HepG2 (cell line): ENCODE results near the gene PIK3CB. TPM values are rescaled to one million over a fixed set of nuclear protein-coding genes. Genes with fewer than 3 reads are reported as not detected.

Source experiments
- GATA4 ChIP-seq: sonication (generic); IDR thresholded peaks from 2 replicates; pipeline ENCODE4 v1.6.1; 2016; ENCODE audit warnings: antibody characterized with exemption, low read depth, borderline replicate concordance
- KLF12 ChIP-seq: sonication (generic); formaldehyde crosslinking; IDR thresholded peaks from 2 replicates; pipeline ENCODE4 v1.4.0; 2020; ENCODE audit warnings: missing genetic modification reagents, borderline replicate concordance
- PHB2 ChIP-seq: fragments of 450-650 bp; IDR thresholded peaks from 2 replicates; pipeline ENCODE4 v1.6.1; 2018; ENCODE audit not compliant: partially characterized antibody
- PRMT3 ChIP-seq: sonication (generic); formaldehyde crosslinking; IDR thresholded peaks from 2 replicates; pipeline ENCODE4 v1.8.1; 2022; ENCODE audit warnings: low read depth, mild to moderate bottlenecking, moderate library complexity, missing genetic modification reagents, borderline replicate concordance
- ZNF513 ChIP-seq: sonication (generic); formaldehyde crosslinking; conservative IDR thresholded peaks from 2 replicates; pipeline ENCODE4 v1.5.0; 2020; ENCODE audit warnings: missing genetic modification reagents
- ZNF530 ChIP-seq: sonication (generic); formaldehyde crosslinking; IDR thresholded peaks from 2 replicates; pipeline ENCODE4 v1.5.0; 2020; ENCODE audit warnings: low read depth, mild to moderate bottlenecking, missing genetic modification reagents
- polyA plus RNA-seq, 8 experiments: library from polyadenylated mRNA; depleted of rRNA in 3 of 8; stranded (reverse) in 7 of 8; unstranded in 1 of 8; fragments of >200 nt; fragmentation: Illumina TruSeq in 4 of 8; extraction: Trizol in 4 of 8; gene quantifications; 2 replicates each; pipeline versions ENCODE4 v1.2.1 to v1.2.3, GENCODE V29; 2011 to 2016; ENCODE audit warnings: low read depth in 4 of 8, missing spikeins in 1 of 8, mixed read lengths in 1 of 8; ENCODE audit not compliant: insufficient read depth in 1 of 8
- total RNA-seq, 5 experiments: library from RNA; depleted of rRNA; stranded (reverse); fragments of >200 nt; fragmentation: Illumina TruSeq; extraction: Trizol; gene quantifications; 2 replicates each; pipeline ENCODE4 v1.2.3, GENCODE V29; 2016; ENCODE audit warnings: low read depth in 1 of 5
- TF ChIP-seq, protein P1 (sequence below): sonication (generic); formaldehyde crosslinking; IDR thresholded peaks from 2 replicates; pipeline ENCODE4 v1.8.1; 2022; ENCODE audit warnings: low read depth, mild to moderate bottlenecking, missing genetic modification reagents
- TF ChIP-seq, protein P2 (sequence below), 2 experiments: sonication (generic) in 1 of 2; formaldehyde crosslinking in 1 of 2; IDR thresholded peaks; 2 replicates each; pipeline versions ENCODE4 v1.4.0 to v1.6.1; 2016 to 2020; ENCODE audit warnings: borderline replicate concordance in 1 of 2, low read depth in 1 of 2, mild to moderate bottlenecking in 1 of 2, missing genetic modification reagents in 1 of 2
- TF ChIP-seq, protein P3 (sequence below), 2 experiments: IDR thresholded peaks; 2 replicates each; pipeline ENCODE4 v1.6.1; 2011 to 2012; ENCODE audit warnings: low read length in 2 of 2, borderline replicate concordance in 1 of 2, low read depth in 1 of 2, mild to moderate bottlenecking in 1 of 2, moderate library complexity in 1 of 2

Gene PIK3CB
- total and polyA plus RNA-seq, 2 of the 13 experiments (the other 11 are each of a cell fraction or from before 2014, with no cell fraction given) = 6.6 to 18.7 TPM

DNA sequence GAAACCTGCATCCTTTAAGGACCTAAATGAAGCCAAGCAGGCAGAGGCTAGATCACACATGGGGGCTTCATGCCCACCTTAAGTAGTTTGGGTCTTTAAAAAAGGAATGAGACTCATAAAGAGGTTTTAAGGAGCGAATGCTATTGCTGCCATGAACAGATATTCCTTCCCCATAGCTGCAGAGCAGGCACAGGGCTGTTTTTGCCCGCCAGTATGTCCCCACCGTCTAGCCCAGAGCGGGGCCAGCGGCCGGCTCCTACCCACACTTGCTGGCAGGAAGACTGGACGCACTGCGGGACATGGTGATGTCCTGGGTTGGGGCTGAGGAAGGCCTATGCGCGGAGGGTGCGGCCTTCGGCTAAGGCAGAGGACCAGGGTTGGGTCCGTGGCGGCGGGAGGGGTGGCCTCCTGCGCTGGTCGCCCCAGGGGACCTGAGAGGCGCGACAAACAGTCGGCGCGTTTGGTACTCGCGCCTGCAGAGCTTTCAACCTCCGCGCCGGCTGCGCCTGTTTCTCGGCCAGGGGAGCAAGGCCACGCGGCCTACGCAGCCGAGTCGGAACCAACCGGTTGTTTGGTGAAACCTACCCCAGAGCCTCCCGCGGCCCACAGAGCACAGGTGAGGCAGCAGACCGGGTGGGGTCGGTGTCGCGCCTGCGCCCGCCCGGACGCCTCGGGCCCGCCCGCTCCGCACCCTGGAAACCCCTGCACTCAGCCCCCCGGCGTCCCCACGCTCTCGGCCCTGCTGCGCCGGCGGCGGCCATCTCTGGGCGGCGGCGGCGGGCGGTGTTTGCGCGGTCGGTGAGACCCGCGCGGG is 226.2 kb downstream of the PIK3CB start, which contains the start of gene FAIM (continued):
- TF ChIP-seq, protein P1, sequence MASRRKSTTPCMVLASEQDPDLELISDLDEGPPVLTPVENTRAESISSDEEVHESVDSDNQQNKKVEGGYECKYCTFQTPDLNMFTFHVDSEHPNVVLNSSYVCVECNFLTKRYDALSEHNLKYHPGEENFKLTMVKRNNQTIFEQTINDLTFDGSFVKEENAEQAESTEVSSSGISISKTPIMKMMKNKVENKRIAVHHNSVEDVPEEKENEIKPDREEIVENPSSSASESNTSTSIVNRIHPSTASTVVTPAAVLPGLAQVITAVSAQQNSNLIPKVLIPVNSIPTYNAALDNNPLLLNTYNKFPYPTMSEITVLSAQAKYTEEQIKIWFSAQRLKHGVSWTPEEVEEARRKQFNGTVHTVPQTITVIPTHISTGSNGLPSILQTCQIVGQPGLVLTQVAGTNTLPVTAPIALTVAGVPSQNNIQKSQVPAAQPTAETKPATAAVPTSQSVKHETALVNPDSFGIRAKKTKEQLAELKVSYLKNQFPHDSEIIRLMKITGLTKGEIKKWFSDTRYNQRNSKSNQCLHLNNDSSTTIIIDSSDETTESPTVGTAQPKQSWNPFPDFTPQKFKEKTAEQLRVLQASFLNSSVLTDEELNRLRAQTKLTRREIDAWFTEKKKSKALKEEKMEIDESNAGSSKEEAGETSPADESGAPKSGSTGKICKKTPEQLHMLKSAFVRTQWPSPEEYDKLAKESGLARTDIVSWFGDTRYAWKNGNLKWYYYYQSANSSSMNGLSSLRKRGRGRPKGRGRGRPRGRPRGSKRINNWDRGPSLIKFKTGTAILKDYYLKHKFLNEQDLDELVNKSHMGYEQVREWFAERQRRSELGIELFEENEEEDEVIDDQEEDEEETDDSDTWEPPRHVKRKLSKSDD (CRISPR knock-in tag) = peak; percentile 68
- peak; percentile 80 for TF ChIP-seq KLF12
- TF ChIP-seq PHB2 = no peak
- no peak for TF ChIP-seq GATA4
- TF ChIP-seq ZNF513 (CRISPR knock-in tag) = 0 out of 2 replicates have a peak, but pooled peaks have one; percentile 31
- 0 out of 2 replicates have a peak, but pooled peaks have one; percentile 30 for TF ChIP-seq ZNF530 (CRISPR knock-in tag)
- TF ChIP-seq, protein P2, sequence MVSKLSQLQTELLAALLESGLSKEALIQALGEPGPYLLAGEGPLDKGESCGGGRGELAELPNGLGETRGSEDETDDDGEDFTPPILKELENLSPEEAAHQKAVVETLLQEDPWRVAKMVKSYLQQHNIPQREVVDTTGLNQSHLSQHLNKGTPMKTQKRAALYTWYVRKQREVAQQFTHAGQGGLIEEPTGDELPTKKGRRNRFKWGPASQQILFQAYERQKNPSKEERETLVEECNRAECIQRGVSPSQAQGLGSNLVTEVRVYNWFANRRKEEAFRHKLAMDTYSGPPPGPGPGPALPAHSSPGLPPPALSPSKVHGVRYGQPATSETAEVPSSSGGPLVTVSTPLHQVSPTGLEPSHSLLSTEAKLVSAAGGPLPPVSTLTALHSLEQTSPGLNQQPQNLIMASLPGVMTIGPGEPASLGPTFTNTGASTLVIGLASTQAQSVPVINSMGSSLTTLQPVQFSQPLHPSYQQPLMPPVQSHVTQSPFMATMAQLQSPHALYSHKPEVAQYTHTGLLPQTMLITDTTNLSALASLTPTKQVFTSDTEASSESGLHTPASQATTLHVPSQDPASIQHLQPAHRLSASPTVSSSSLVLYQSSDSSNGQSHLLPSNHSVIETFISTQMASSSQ (IDR thresholded peaks at IDR 0.05; ENCODE audit: low read depth) = no peak
- TF ChIP-seq, protein P2 (CRISPR knock-in tag; IDR thresholded peaks at IDR 0.05; ENCODE audit: borderline replicate concordance) = peak; percentile 66; the same call in 1 of the 2 replicates
- TF ChIP-seq PRMT3 (CRISPR knock-in tag) = no peak
- TF ChIP-seq, protein P3, sequence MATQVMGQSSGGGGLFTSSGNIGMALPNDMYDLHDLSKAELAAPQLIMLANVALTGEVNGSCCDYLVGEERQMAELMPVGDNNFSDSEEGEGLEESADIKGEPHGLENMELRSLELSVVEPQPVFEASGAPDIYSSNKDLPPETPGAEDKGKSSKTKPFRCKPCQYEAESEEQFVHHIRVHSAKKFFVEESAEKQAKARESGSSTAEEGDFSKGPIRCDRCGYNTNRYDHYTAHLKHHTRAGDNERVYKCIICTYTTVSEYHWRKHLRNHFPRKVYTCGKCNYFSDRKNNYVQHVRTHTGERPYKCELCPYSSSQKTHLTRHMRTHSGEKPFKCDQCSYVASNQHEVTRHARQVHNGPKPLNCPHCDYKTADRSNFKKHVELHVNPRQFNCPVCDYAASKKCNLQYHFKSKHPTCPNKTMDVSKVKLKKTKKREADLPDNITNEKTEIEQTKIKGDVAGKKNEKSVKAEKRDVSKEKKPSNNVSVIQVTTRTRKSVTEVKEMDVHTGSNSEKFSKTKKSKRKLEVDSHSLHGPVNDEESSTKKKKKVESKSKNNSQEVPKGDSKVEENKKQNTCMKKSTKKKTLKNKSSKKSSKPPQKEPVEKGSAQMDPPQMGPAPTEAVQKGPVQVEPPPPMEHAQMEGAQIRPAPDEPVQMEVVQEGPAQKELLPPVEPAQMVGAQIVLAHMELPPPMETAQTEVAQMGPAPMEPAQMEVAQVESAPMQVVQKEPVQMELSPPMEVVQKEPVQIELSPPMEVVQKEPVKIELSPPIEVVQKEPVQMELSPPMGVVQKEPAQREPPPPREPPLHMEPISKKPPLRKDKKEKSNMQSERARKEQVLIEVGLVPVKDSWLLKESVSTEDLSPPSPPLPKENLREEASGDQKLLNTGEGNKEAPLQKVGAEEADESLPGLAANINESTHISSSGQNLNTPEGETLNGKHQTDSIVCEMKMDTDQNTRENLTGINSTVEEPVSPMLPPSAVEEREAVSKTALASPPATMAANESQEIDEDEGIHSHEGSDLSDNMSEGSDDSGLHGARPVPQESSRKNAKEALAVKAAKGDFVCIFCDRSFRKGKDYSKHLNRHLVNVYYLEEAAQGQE (IDR thresholded peaks at IDR 0.05; ENCODE audit: borderline replicate concordance in 1 of 2, low read depth in 1 of 2, low read length in 2 of 2) = peak in 1 of 2 experiments; percentile 4; a peak in 1 of 4 replicates
